ENCODE measurements around the gene ICA1. TPM values are rescaled to one million over a fixed set of nuclear protein-coding genes. Genes with fewer than 3 reads are reported as not detected.

Gene ICA1
- polyA plus RNA-seq, 3 donors, result 3.2 to 7.0 (median 4.2) TPM

DNA sequence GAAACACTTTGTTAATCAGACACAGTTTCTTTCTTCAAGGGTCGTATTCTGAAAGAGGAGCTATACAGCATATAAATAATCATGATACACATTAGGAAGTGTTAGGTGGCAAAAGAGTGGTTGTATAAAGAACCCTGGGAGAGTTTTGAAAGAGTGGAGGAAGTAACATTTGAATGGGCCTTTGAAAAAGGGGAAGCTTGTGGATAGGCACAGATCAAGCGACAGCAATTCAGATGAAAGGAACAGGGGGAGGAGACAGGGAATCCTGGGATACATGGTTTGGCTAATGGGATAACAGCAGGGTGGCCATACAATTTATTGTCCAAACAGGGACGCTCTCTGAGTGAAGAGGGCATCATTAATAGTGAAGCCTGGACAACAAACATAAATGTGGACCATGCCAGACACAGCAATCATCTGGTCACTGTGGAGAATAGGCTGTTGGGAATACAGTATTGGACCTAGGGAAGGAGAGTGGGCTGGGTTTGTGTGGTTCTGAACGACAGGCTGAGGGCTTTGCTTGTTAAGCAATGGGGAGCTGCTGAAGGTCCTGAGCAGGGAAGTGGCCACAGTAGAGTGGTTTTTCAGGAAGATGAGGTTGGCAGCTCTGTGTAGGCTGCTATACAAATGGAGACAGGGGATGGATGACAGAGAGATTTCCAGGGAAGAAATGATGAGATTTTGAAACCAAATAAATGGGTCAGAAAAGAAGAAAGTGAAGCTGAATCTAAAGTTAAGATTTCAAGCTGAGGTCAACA lies 75.9 kb downstream of the ICA1 start:
- Mint-ChIP-seq H3K9me3 (no peaks in the 10 kb centered on the region), H3K36me3 (no peaks in the 10 kb centered on the region), H3K4me1 (peaks cover 15% of the 10 kb centered on the region), H3K27ac (peak overlapping the region in 5 of 7 donors; percentile 43 to 83 (median 77)), H3K4me3 (peak overlapping the region in 1 of 2 donors; percentile 43), H3K27me3 (ENCODE audit: low read depth in 3 of 3) (peaks cover 0 to 2% (median 0%) of the 10 kb centered on the region in 3 donors)
- DNase-seq, result peak; percentile 35 to 47 (median 43)
- Histone ChIP-seq H3K27me3 (ENCODE audit: control insufficient read depth in 2 of 2, insufficient read depth in 2 of 2, low read length in 2 of 2) (no peaks in the 10 kb centered on the region), H3K9ac (ENCODE audit: insufficient read depth, low read length, poor library complexity, severe bottlenecking) (no peak overlapping the region), H3K4me2 (replicated peaks; ENCODE audit: extremely low read depth, low read length, poor library complexity, severe bottlenecking) (peak overlapping the region; percentile 41), H3K27ac (ENCODE audit: low read depth in 1 of 2, low read length in 2 of 2) (peak overlapping the region in 1 of 2 donors; percentile 27), H3K4me1 (ENCODE audit: control insufficient read depth in 1 of 2, insufficient read depth in 2 of 2, low read length in 2 of 2) (peaks cover 14 to 15% of the 10 kb centered on the region in 2 donors), H3K4me3 (replicated peaks in 1 of 3; ENCODE audit: low read depth in 2 of 3, low read length in 3 of 3) (peak overlapping the region in 1 of 3 experiments; percentile 25), H2AFZ (ENCODE audit: insufficient read depth, low read depth, low read length, poor library complexity, severe bottlenecking) (peak overlapping the region; percentile 13), H3K79me2 (ENCODE audit: insufficient read depth, low read length) (no peaks in the 10 kb centered on the region), H3K9me3 (replicated peaks in 1 of 2; ENCODE audit: control insufficient read depth in 1 of 2, insufficient read depth in 1 of 2, low read length in 2 of 2) (no peaks in the 10 kb centered on the region), H4K20me1 (ENCODE audit: insufficient read depth, low read length) (no peaks in the 10 kb centered on the region), H3K36me3 (replicated peaks in 1 of 2; ENCODE audit: control insufficient read depth in 1 of 2, insufficient read depth in 2 of 2, low read length in 2 of 2) (no peaks in the 10 kb centered on the region)
- intact Hi-C loops (cut with micrococcal nuclease), result loop anchor here in 1 of 2 donors (10.0 kb wide), 1 partner anchor 221 kb away; the partner anchor contains the start of gene GLCCI1
- TF ChIP-seq, protein P1, sequence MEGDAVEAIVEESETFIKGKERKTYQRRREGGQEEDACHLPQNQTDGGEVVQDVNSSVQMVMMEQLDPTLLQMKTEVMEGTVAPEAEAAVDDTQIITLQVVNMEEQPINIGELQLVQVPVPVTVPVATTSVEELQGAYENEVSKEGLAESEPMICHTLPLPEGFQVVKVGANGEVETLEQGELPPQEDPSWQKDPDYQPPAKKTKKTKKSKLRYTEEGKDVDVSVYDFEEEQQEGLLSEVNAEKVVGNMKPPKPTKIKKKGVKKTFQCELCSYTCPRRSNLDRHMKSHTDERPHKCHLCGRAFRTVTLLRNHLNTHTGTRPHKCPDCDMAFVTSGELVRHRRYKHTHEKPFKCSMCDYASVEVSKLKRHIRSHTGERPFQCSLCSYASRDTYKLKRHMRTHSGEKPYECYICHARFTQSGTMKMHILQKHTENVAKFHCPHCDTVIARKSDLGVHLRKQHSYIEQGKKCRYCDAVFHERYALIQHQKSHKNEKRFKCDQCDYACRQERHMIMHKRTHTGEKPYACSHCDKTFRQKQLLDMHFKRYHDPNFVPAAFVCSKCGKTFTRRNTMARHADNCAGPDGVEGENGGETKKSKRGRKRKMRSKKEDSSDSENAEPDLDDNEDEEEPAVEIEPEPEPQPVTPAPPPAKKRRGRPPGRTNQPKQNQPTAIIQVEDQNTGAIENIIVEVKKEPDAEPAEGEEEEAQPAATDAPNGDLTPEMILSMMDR (IDR thresholded peaks at IDR 0.05), result no peak
- WGBS (ENCODE audit: insufficient coverage), result 19% methylated on average over 3 of the region's 4 CpGs

DNA sequence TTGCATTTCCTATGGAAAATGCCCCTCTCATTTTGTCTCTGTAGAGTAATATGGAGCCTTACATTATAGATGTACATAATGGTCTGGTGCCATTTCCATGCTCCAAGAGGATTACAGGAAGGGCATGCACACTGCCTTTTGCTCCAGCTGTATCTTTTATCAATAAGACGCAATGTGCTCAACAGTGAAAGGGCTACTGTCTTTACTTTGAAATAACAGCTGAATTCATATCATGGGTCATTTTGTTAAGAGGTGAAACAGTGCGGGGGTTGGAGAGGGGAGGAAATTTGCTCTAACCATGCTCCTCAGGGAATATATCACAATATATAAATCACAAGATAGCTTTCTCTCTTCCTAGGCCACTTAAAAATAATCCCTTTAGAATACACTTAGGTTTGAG lies 77.7 kb downstream of the ICA1 start:
- H2AFZ ChIP-seq (ENCODE audit: insufficient read depth, low read depth, low read length, poor library complexity, severe bottlenecking), result no peak overlapping the region
- no peaks in the 10 kb centered on the region for H3K27me3 ChIP-seq (ENCODE audit: control insufficient read depth in 2 of 2, insufficient read depth in 2 of 2, low read length in 2 of 2)
- H3K27ac ChIP-seq (ENCODE audit: low read depth in 1 of 2, low read length in 2 of 2), result no peak overlapping the region
- no peak for DNase-seq
- intact Hi-C loops (cut with micrococcal nuclease), result loop anchor here in 1 of 2 donors (10.0 kb wide), 1 partner anchor 219 kb away; the partner anchor contains the start of gene GLCCI1
- H3K4me1 ChIP-seq (ENCODE audit: control insufficient read depth in 1 of 2, insufficient read depth in 2 of 2, low read length in 2 of 2), result peaks cover 22 to 24% of the 10 kb centered on the region in 2 donors
- H3K9me3 ChIP-seq (replicated peaks in 1 of 2; ENCODE audit: control insufficient read depth in 1 of 2, insufficient read depth in 1 of 2, low read length in 2 of 2), result no peaks in the 10 kb centered on the region
- TF ChIP-seq, protein P1 (IDR thresholded peaks at IDR 0.05), result no peak
- no peaks in the 10 kb centered on the region for H4K20me1 ChIP-seq (ENCODE audit: insufficient read depth, low read length)
- no peak overlapping the region for H3K4me2 ChIP-seq (replicated peaks; ENCODE audit: extremely low read depth, low read length, poor library complexity, severe bottlenecking)
- Mint-ChIP-seq H3K36me3 (no peaks in the 10 kb centered on the region), H3K4me1 (peaks cover 24% of the 10 kb centered on the region), H3K9me3 (no peaks in the 10 kb centered on the region), H3K27ac (no peak overlapping the region), H3K27me3 (ENCODE audit: low read depth in 3 of 3) (peaks cover 0 to 2% (median 0%) of the 10 kb centered on the region in 3 donors), H3K4me3 (no peak overlapping the region)
- H3K79me2 ChIP-seq (ENCODE audit: insufficient read depth, low read length), result no peaks in the 10 kb centered on the region
- no CpG with 5 or more reads among the region's 2 CpGs for WGBS (ENCODE audit: insufficient coverage)
- no peak overlapping the region for H3K9ac ChIP-seq (ENCODE audit: insufficient read depth, low read length, poor library complexity, severe bottlenecking)
- no peak overlapping the region for H3K4me3 ChIP-seq (replicated peaks in 1 of 3; ENCODE audit: low read depth in 2 of 3, low read length in 3 of 3)
- no peaks in the 10 kb centered on the region for H3K36me3 ChIP-seq (replicated peaks in 1 of 2; ENCODE audit: control insufficient read depth in 1 of 2, insufficient read depth in 2 of 2, low read length in 2 of 2)
